Duodenal mucosa (tissue), 2 donors: Measurements from ENCODE around the gene SIGLEC9.
"Not testable (repeated sequence)": the region's sequence is repeated elsewhere in the genome, so short reads cannot be mapped to it uniquely, and the experiment has no call there.

Source experiments
- H3K27ac ChIP-seq: one replicate; pipeline ENCODE4 v1.7.0; 2013; ENCODE audit warnings: low read depth, low read length
- H3K27me3 ChIP-seq, 2 donors: one replicate each; pipeline ENCODE4 v1.7.0; 2013; ENCODE audit warnings: low read length in 2 of 2, control low read depth in 1 of 2; ENCODE audit not compliant: insufficient read depth in 2 of 2, control insufficient read depth in 1 of 2
- H3K36me3 ChIP-seq, 2 donors: one replicate each; pipeline ENCODE4 v1.7.0; 2013; ENCODE audit warnings: low read length in 2 of 2, control low read depth in 1 of 2; ENCODE audit not compliant: insufficient read depth in 2 of 2, control insufficient read depth in 1 of 2
- H3K4me1 ChIP-seq, 2 donors: one replicate each; pipeline ENCODE4 v1.7.0; 2013; ENCODE audit warnings: low read length in 2 of 2, control low read depth in 1 of 2; ENCODE audit not compliant: insufficient read depth in 2 of 2, control insufficient read depth in 1 of 2
- H3K4me3 ChIP-seq, 2 donors: one replicate each; pipeline ENCODE4 v1.7.0; 2013; ENCODE audit warnings: low read length in 2 of 2, low read depth in 1 of 2
- H3K9ac ChIP-seq, 2 donors: one replicate each; pipeline ENCODE4 v1.7.0; 2013; ENCODE audit warnings: low read length in 2 of 2, low read depth in 1 of 2
- H3K9me3 ChIP-seq, 2 donors: one replicate each; pipeline ENCODE4 v1.7.0; 2013; ENCODE audit warnings: low read length in 2 of 2, control low read depth in 1 of 2; ENCODE audit not compliant: control insufficient read depth in 1 of 2

SIGLEC9 gene

GRCh38 chr19:51169283-51169918 is 44.7 kb downstream of the SIGLEC9 start:
- H3K4me1 ChIP-seq, H3K9ac ChIP-seq, H3K36me3 ChIP-seq, H3K4me3 ChIP-seq, H3K27ac ChIP-seq, H3K27me3 ChIP-seq, H3K9me3 ChIP-seq: not testable (repeated sequence)

- Histone ChIP-seq H3K27ac (no peak overlapping the region), H3K27me3 (peaks cover 0 to 2% of the 10 kb centered on the region in 2 donors), H3K4me3 (no peak overlapping the region), H3K4me1 (no peaks in the 10 kb centered on the region), H3K9ac (no peak overlapping the region), H3K36me3 (no peaks in the 10 kb centered on the region), H3K9me3 (no peaks in the 10 kb centered on the region)
These were observed 47.5 kb downstream of the SIGLEC9 start for GRCh38 chr19:51172223-51172622.

GRCh38 chr19:51173681-51174080 is 49.0 kb downstream of the SIGLEC9 start:
- H3K9me3 ChIP-seq: no peaks in the 10 kb centered on the region
- H3K27me3 ChIP-seq: peaks cover 0 to 3% of the 10 kb centered on the region in 2 donors
- H3K4me3 ChIP-seq: no peak overlapping the region
- H3K4me1 ChIP-seq: no peaks in the 10 kb centered on the region
- H3K36me3 ChIP-seq: no peaks in the 10 kb centered on the region
- H3K9ac ChIP-seq: no peak overlapping the region
- no peak overlapping the region for H3K27ac ChIP-seq

- Histone ChIP-seq H3K36me3 (no peaks in the 10 kb centered on the region), H3K4me1 (no peaks in the 10 kb centered on the region), H3K9me3 (no peaks in the 10 kb centered on the region), H3K4me3 (no peak overlapping the region), H3K27ac (no peak overlapping the region), H3K9ac (no peak overlapping the region), H3K27me3 (peaks cover 0 to 2% of the 10 kb centered on the region in 2 donors)
These were observed 54.5 kb downstream of the SIGLEC9 start for GRCh38 chr19:51179256-51179655.
